Measurements from ENCODE around the gene NELFB.

The NELFB gene

GRCh38 chr9:137220317-137221094 is 34.6 kb upstream of the NELFB start:
- no peak for TF ChIP-seq CTCF (IDR thresholded peaks at IDR 0.05; ENCODE audit: control insufficient read depth, extremely low read depth, insufficient read depth)
- no peak for DNase-seq (ENCODE audit: low read depth)
- no peak overlapping the region for H3K4me3 ChIP-seq (ENCODE audit: low read depth, low read length)

GRCh38 chr9:137221095-137221505 is 34.0 kb upstream of the NELFB start:
- TF ChIP-seq CTCF (IDR thresholded peaks at IDR 0.05; ENCODE audit: control insufficient read depth, extremely low read depth, insufficient read depth): no peak
- no peak for DNase-seq (ENCODE audit: low read depth)
- peak overlapping the region; percentile 50 for H3K4me3 ChIP-seq (ENCODE audit: low read depth, low read length)

- TF ChIP-seq CTCF (IDR thresholded peaks at IDR 0.05; ENCODE audit: control insufficient read depth, extremely low read depth, insufficient read depth): no peak
- no peak for DNase-seq (ENCODE audit: low read depth)
Observed at GRCh38 chr9:137221506-137222111, 33.5 kb upstream of the NELFB start.

GRCh38 chr9:137222190-137223077 is 32.7 kb upstream of the NELFB start, which contains the start of gene RNF208:
Gene RNF208, minus strand, starts transcription at chr9:137222240. Its CDS starts 1,028 bp downstream, at chr9:137221212.
- no peak for DNase-seq (ENCODE audit: low read depth)
- no peak for TF ChIP-seq CTCF (IDR thresholded peaks at IDR 0.05; ENCODE audit: control insufficient read depth, extremely low read depth, insufficient read depth)
- peak within 1 kb of the TSS; percentile 58 for H3K4me3 ChIP-seq (ENCODE audit: low read depth, low read length)

More at GRCh38 chr9:137221506-137222111, 33.5 kb upstream of the NELFB start:
- peak overlapping the region; percentile 50 for H3K4me3 ChIP-seq (ENCODE audit: low read depth, low read length)

- peak overlapping the region; percentile 58 for H3K4me3 ChIP-seq (ENCODE audit: low read depth, low read length)
- DNase-seq (ENCODE audit: low read depth): peak; percentile 94
- no peak for TF ChIP-seq CTCF (IDR thresholded peaks at IDR 0.05; ENCODE audit: control insufficient read depth, extremely low read depth, insufficient read depth)
Observed at GRCh38 chr9:137223078-137223970, 31.8 kb upstream of the NELFB start.

All from LNCaP clone FGC (cell line).